ENCODE data around the gene BABAM2.

DNA sequence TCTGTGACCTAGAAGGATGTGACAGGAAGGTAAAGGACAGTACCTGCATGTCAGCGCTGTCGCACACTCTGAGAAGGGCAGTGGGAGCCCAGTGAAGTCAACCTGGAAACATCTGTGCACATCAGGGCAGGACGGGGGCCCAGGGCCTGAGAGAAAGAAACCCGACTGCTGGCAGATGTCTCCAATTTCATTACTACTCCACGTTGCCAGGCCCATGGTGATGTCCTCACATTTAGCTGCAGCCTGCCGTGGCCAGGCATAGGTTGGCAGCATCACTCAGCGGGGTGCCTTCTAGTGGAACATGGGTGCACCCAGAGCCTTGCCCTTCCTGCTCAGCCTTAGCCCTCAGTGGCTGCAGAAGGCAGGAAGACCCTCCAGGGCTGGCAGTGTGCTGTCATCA lies 429.8 kb downstream of the BABAM2 start:
- TF ChIP-seq GABPA (IDR thresholded peaks at IDR 0.05 in 1 of 2, conservative IDR thresholded peaks at IDR 0.05 in 1 of 2) (no peak), EGR1 (IDR thresholded peaks at IDR 0.05; ENCODE audit: low read depth in 2 of 2) (no peak), SP1 (IDR thresholded peaks at IDR 0.05) (no peak), TAF1 (conservative IDR thresholded peaks at IDR 0.05) (no peak), JUND (IDR thresholded peaks at IDR 0.05) (no peak), YY1 (IDR thresholded peaks at IDR 0.05) (no peak), FOXA1 (IDR thresholded peaks at IDR 0.05) (no peak), RAD21 (IDR thresholded peaks at IDR 0.05) (no peak)
- TF ChIP-seq, protein P1, sequence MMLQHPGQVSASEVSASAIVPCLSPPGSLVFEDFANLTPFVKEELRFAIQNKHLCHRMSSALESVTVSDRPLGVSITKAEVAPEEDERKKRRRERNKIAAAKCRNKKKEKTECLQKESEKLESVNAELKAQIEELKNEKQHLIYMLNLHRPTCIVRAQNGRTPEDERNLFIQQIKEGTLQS (IDR thresholded peaks at IDR 0.05), result no peak
- TF ChIP-seq, protein P2, sequence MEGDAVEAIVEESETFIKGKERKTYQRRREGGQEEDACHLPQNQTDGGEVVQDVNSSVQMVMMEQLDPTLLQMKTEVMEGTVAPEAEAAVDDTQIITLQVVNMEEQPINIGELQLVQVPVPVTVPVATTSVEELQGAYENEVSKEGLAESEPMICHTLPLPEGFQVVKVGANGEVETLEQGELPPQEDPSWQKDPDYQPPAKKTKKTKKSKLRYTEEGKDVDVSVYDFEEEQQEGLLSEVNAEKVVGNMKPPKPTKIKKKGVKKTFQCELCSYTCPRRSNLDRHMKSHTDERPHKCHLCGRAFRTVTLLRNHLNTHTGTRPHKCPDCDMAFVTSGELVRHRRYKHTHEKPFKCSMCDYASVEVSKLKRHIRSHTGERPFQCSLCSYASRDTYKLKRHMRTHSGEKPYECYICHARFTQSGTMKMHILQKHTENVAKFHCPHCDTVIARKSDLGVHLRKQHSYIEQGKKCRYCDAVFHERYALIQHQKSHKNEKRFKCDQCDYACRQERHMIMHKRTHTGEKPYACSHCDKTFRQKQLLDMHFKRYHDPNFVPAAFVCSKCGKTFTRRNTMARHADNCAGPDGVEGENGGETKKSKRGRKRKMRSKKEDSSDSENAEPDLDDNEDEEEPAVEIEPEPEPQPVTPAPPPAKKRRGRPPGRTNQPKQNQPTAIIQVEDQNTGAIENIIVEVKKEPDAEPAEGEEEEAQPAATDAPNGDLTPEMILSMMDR (IDR thresholded peaks at IDR 0.05; ENCODE audit: low read depth, low read length, missing input control), result no peak
- TF ChIP-seq, protein P3, sequence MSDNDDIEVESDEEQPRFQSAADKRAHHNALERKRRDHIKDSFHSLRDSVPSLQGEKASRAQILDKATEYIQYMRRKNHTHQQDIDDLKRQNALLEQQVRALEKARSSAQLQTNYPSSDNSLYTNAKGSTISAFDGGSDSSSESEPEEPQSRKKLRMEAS (IDR thresholded peaks at IDR 0.05), result no peak
- TF ChIP-seq, protein P4, sequence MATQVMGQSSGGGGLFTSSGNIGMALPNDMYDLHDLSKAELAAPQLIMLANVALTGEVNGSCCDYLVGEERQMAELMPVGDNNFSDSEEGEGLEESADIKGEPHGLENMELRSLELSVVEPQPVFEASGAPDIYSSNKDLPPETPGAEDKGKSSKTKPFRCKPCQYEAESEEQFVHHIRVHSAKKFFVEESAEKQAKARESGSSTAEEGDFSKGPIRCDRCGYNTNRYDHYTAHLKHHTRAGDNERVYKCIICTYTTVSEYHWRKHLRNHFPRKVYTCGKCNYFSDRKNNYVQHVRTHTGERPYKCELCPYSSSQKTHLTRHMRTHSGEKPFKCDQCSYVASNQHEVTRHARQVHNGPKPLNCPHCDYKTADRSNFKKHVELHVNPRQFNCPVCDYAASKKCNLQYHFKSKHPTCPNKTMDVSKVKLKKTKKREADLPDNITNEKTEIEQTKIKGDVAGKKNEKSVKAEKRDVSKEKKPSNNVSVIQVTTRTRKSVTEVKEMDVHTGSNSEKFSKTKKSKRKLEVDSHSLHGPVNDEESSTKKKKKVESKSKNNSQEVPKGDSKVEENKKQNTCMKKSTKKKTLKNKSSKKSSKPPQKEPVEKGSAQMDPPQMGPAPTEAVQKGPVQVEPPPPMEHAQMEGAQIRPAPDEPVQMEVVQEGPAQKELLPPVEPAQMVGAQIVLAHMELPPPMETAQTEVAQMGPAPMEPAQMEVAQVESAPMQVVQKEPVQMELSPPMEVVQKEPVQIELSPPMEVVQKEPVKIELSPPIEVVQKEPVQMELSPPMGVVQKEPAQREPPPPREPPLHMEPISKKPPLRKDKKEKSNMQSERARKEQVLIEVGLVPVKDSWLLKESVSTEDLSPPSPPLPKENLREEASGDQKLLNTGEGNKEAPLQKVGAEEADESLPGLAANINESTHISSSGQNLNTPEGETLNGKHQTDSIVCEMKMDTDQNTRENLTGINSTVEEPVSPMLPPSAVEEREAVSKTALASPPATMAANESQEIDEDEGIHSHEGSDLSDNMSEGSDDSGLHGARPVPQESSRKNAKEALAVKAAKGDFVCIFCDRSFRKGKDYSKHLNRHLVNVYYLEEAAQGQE (IDR thresholded peaks at IDR 0.05), result no peak
- TF ChIP-seq, protein P5, sequence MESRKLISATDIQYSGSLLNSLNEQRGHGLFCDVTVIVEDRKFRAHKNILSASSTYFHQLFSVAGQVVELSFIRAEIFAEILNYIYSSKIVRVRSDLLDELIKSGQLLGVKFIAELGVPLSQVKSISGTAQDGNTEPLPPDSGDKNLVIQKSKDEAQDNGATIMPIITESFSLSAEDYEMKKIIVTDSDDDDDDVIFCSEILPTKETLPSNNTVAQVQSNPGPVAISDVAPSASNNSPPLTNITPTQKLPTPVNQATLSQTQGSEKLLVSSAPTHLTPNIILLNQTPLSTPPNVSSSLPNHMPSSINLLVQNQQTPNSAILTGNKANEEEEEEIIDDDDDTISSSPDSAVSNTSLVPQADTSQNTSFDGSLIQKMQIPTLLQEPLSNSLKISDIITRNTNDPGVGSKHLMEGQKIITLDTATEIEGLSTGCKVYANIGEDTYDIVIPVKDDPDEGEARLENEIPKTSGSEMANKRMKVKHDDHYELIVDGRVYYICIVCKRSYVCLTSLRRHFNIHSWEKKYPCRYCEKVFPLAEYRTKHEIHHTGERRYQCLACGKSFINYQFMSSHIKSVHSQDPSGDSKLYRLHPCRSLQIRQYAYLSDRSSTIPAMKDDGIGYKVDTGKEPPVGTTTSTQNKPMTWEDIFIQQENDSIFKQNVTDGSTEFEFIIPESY (IDR thresholded peaks at IDR 0.05), result no peak

Data from liver (tissue), 3 donors.